ENCODE results near the gene PNLIPRP2.

GRCh38 chr10:116596062-116596461, 24.7 kb upstream of the PNLIPRP2 start:
- TF ChIP-seq POLR2A (IDR thresholded peaks at IDR 0.05; ENCODE audit: borderline replicate concordance, extremely low read depth, insufficient read depth, insufficient read length) (no peak), CTCF (IDR thresholded peaks at IDR 0.05 in 2 of 3, conservative IDR thresholded peaks at IDR 0.05 in 1 of 3; ENCODE audit: borderline replicate concordance in 1 of 3, insufficient read depth in 1 of 3, low read depth in 2 of 3, low read length in 2 of 3) (no peak), REST (IDR thresholded peaks at IDR 0.05; ENCODE audit: low read depth) (no peak), ATF3 (IDR thresholded peaks at IDR 0.05) (no peak), RAD21 (IDR thresholded peaks at IDR 0.05; ENCODE audit: low read depth) (no peak), CEBPB (IDR thresholded peaks at IDR 0.05; ENCODE audit: low read depth) (no peak), ELF1 (IDR thresholded peaks at IDR 0.05; ENCODE audit: borderline replicate concordance, low read depth) (no peak), TCF7L2 (IDR thresholded peaks at IDR 0.05; ENCODE audit: borderline replicate concordance, extremely low read depth, insufficient read depth, insufficient read length) (no peak), EGR1 (IDR thresholded peaks at IDR 0.05; ENCODE audit: low read depth) (no peak)

Measured in HCT116 (cell line).